Activated CD4-positive, alpha-beta T cell treated with anti-CD3 and anti-CD28 coated beads, Interleukin-10, Interleukin-2, amounts not matched to agents 100 ng/mL and 50 ng/mL, durations not matched to agents 16 hours and 8 hours (primary cell): ENCODE measurements around the gene KRTAP22-2.

Experiments
- DNase-seq: peaks from one replicate; pipeline ENCODE4 v3.0.0-alpha.2; 2020

The KRTAP22-2 gene

DNA sequence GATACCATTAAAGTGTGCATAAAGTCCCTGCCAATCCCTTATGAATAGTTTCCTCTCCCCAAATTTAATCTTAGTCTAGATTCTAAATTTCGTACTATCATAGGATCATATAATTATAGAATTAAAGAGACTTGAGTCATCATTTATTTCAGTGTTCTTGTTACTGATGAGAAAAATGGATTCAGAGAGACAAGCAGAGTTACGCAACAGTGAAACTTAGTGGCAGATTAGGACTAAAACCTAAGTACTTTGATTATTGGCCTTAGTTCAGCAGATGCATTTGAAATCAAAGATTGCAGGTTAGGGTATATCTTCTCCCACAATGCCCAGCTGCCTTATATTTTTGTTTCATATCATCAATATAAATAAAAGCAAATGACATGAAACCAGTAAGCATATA, 28.2 kb downstream of the KRTAP22-2 start:
- no peak for DNase-seq

GRCh38 chr21:30561264-30561895, 28.8 kb downstream of the KRTAP22-2 start, which contains the start of gene KRTAP19-7:
Gene KRTAP19-7, minus strand, starts transcription at chr21:30561314. Its CDS starts 25 bp downstream, at chr21:30561289.
- no peak for DNase-seq

GRCh38 chr21:30555095-30555494, 35.1 kb downstream of the KRTAP22-2 start:
- no peak for DNase-seq

DNA sequence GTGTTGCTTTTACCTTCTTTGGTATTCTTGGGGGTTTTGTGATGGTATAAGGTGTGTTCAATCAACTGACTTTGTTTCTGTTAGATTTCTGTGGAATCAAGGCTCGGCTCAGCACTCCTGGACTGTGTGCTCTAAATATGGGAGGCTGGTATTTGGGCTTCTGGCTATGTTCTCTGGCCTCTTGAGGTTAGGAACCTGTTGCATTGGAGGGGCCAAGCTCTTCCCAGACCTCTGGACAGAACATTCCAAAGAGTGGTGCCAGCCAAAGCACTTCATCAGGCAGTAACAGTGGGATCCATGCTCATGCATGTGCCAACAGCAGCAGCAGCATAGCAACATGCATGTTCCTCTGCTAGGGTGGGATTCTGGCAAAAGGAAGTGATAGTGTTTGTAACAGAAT, 37.4 kb downstream of the KRTAP22-2 start:
- DNase-seq: no peak

DNA sequence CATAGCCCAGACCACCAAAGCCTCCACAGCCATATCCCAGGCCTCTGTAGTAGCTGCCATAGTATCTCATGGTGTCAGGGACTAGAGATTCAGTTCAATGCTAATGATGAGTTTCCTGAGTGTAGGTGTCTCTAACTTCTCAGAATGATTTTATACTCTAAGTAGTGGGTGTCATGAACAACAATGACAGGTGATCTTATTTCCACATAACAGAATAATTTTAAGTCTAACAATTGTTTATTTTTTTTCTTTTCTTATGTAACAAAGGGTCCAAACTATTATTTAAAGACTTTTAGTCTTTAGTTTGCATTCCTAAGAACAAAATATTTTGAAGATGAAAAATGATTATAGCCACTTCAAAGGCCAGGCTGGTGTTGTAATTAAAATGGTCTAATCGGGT, 48.4 kb downstream of the KRTAP22-2 start, which contains the start of gene KRTAP19-6:
KRTAP19-6 (minus strand) TSS at position 101 of the 400 bp plus-strand sequence; CDS start at position 70, 31 bp downstream.
- no peak for DNase-seq
